ENCODE measurements around the gene ANKS1B. TPM values are rescaled to one million over a fixed set of nuclear protein-coding genes. Genes with fewer than 3 reads are reported as not detected.

Gene ANKS1B
- total RNA-seq, 2 experiments from 2014 or later, result 0.30 to 1.3 TPM

DNA sequence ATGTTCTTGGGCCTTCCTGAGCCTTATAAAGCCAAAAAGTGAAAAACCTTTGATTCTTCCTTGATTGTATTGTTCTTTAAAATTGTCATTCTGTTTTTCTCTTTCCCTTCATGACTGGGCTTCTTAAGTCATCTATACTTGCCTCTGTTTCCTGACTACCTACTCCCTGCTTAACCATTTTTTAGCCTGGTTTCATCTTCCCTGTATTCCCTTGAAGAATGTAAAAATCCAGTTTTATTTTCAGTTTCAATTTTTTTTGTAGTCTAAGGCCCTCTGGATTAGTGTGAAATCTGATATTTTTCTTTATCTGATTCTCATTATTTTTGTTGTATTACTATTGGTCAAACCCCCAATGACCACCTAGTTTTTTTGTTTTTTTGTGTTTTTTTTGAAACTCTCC lies 1293.4 kb downstream of the ANKS1B start:
- H3K9me3 Mint-ChIP-seq, result no peaks in the 10 kb centered on the region
- H3K4me3 Mint-ChIP-seq, result no peak overlapping the region
- H3K4me1 Mint-ChIP-seq, result peaks cover 9% of the 10 kb centered on the region
- peaks cover 79% of the 10 kb centered on the region for H3K36me3 Mint-ChIP-seq (ENCODE audit: low read depth)
- no peaks in the 10 kb centered on the region for H3K27me3 Mint-ChIP-seq
- no peak for DNase-seq
- no peak overlapping the region for H3K27ac Mint-ChIP-seq
- CTCF ChIA-PET, result no interaction called here
- POLR2A ChIA-PET, result no interaction called here

DNA sequence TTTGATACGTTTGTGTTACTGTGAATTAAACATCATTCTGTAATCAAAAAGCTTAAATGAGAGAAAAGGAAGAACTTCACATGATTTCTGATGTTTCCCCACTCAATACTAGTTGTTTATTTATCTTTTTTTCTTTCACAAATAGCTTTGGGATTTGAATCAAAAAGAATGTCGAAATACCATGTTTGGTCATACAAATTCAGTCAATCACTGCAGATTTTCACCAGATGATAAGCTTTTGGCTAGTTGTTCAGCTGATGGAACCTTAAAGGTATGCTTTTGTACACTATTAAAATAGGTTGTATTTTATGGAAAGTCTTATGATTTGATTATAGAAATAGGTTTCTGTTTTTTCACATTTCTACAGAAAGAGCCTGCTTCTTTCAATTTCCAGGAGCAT lies 1298.1 kb downstream of the ANKS1B start:
- ChIA-PET CTCF (no interaction called here), POLR2A (no interaction called here)
- Mint-ChIP-seq H3K27me3 (no peaks in the 10 kb centered on the region), H3K27ac (no peak overlapping the region), H3K9me3 (no peaks in the 10 kb centered on the region), H3K4me3 (no peak overlapping the region), H3K4me1 (peaks cover 3% of the 10 kb centered on the region), H3K36me3 (ENCODE audit: low read depth) (peaks cover 72% of the 10 kb centered on the region)
- DNase-seq, result no peak

Other genes starting within 250 kb of the ANKS1B start
- 10 to 100 TPM; 37.3 to 40.4 TPM for gene BLTP3B, start 157.9 kb upstream of the ANKS1B start, total RNA-seq
- 10 to 100 TPM; 53.4 to 56.5 TPM for gene ACTR6, start 215.9 kb upstream of the ANKS1B start, total RNA-seq

Measured in activated CD4-positive, alpha-beta memory T cell treated with anti-CD3 and anti-CD28 coated beads, Interleukin-2, amount 10 ng/mL, durations not matched to agents 7 days and 5 days (primary cell).